Stimulated activated CD8-positive, alpha-beta memory T cell treated with anti-CD3 and anti-CD28 coated beads, Interleukin-15, amount 100 ng/mL, for 4 hours (primary cell): ENCODE results near the gene ANKRD13D.
A peak's percentile ranks its signal among the peaks of the same experiment; 100 is the strongest.

ENCODE experiments used
- DNase-seq, 2 donors: peaks; one replicate each; pipeline ENCODE4 v3.0.0-alpha.2; 2020; ENCODE audit warnings: low read depth in 2 of 2

Gene ANKRD13D

GRCh38 chr11:67285541-67286498 lies 3.3 kb upstream of the ANKRD13D start:
- no peak for DNase-seq

GRCh38 chr11:67286621-67287333 lies 2.3 kb upstream of the ANKRD13D start:
- no peak for DNase-seq

- no peak for DNase-seq
Measured at GRCh38 chr11:67287355-67288197, 1.5 kb upstream of the ANKRD13D start.

GRCh38 chr11:67288198-67288451 lies 978 bp upstream of the ANKRD13D start:
- no peak for DNase-seq

- DNase-seq = peak; percentile 67 to 81
Measured at GRCh38 chr11:67288452-67289225, 464 bp upstream of the ANKRD13D start.

GRCh38 chr11:67289651-67290479 lies 762 bp downstream of the ANKRD13D start:
- DNase-seq = no peak

GRCh38 chr11:67290801-67291200 lies 1.7 kb downstream of the ANKRD13D start:
- no peak for DNase-seq

- DNase-seq = no peak
Measured at GRCh38 chr11:67291481-67292381, 2.6 kb downstream of the ANKRD13D start.

GRCh38 chr11:67292671-67293070 lies 3.6 kb downstream of the ANKRD13D start:
- DNase-seq = no peak

GRCh38 chr11:67293090-67293489 lies 4.0 kb downstream of the ANKRD13D start:
- no peak for DNase-seq

GRCh38 chr11:67295846-67296245 lies 6.7 kb downstream of the ANKRD13D start:
- DNase-seq = no peak

GRCh38 chr11:67298786-67299185 lies 9.7 kb downstream of the ANKRD13D start:
- DNase-seq = no peak

GRCh38 chr11:67299471-67300191 lies 10.5 kb downstream of the ANKRD13D start:
- DNase-seq = no peak

- DNase-seq = no peak
Measured at GRCh38 chr11:67300256-67300755, 11.2 kb downstream of the ANKRD13D start.

- DNase-seq = no peak
Measured at GRCh38 chr11:67300756-67301312, 11.7 kb downstream of the ANKRD13D start.

- DNase-seq = no peak
Measured at GRCh38 chr11:67301313-67301921, 12.3 kb downstream of the ANKRD13D start.

GRCh38 chr11:67301951-67302516 lies 12.9 kb downstream of the ANKRD13D start:
- no peak for DNase-seq
